ENCODE data around the gene PRKG1. TPM values are rescaled to one million over a fixed set of nuclear protein-coding genes. Genes with fewer than 3 reads are reported as not detected.

Gene PRKG1
- total RNA-seq, 1 experiment from 2014 or later: 10.4 TPM

DNA sequence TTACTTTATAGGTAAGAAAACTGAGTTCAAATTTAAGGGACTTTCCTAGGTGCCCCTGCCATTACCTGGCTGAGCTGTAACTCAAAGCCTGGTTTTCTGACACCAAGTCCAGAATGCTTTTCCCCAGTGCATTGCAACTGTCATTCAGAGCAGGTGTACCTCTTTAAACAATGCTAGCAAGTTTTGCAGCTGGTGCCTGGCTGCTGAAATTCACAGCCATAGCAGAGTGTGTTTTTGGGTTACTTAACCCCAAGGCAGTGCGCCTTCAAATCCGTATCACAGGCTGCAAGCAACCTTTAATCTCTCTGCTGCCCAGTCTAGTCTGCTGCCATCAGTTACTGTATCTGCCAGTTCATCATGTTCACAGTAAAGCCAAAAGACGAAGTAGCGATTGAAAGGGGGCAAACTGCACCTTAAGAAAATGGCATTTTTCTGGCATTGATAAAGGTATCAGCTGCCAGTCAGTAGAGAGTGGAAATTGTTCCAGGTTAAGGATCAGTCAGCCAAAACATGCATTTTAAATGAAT is 359.7 kb downstream of the PRKG1 start:
- Histone ChIP-seq H3K56ac (ENCODE audit: insufficient read length, low read depth, low read length) (no peak overlapping the region), H3K4ac (ENCODE audit: low read depth, low read length) (no peak overlapping the region), H4K8ac (replicated peaks; ENCODE audit: insufficient read length, low read depth, low read length) (no peak overlapping the region), H3K79me2 (ENCODE audit: insufficient read depth, low read length) (no peaks in the 10 kb centered on the region), H2BK12ac (ENCODE audit: insufficient read length, low read depth, low read length) (no peak overlapping the region), H3K4me2 (ENCODE audit: insufficient read depth, insufficient read length, low read length) (no peak overlapping the region), H3K23ac (ENCODE audit: insufficient read length, low read depth, low read length) (no peak overlapping the region), H3K18ac (ENCODE audit: insufficient read length, low read depth, low read length) (no peak overlapping the region), H3T11ph (ENCODE audit: low read length) (no peak overlapping the region), H2AK5ac (ENCODE audit: insufficient read length, low read length) (no peak overlapping the region), H4K91ac (ENCODE audit: insufficient read length, low read depth, low read length) (no peak overlapping the region), H2BK15ac (ENCODE audit: low read depth, low read length) (no peak overlapping the region), H3K27me3 (ENCODE audit: insufficient read depth, low read length) (no peaks in the 10 kb centered on the region), H4K20me1 (ENCODE audit: control insufficient read depth, insufficient read depth, insufficient read length) (no peaks in the 10 kb centered on the region), H2BK120ac (ENCODE audit: low read depth, low read length, poor library complexity, severe bottlenecking) (no peak overlapping the region), H2BK20ac (ENCODE audit: low read depth, low read length, poor library complexity, severe bottlenecking) (no peak overlapping the region), H3K4me1 (ENCODE audit: insufficient read depth, low read length) (peaks cover 3% of the 10 kb centered on the region; the same call in 1 of the 2 replicates), H3K14ac (ENCODE audit: insufficient read depth, low read length) (no peak overlapping the region), H3K9me3 (ENCODE audit: control insufficient read depth, low read depth, low read length) (no peaks in the 10 kb centered on the region), H3K27ac (ENCODE audit: insufficient read length, low read depth, low read length) (no peak overlapping the region), H2AFZ (ENCODE audit: low read length) (no peak overlapping the region), H3K23me2 (ENCODE audit: insufficient read length, low read depth, low read length, poor library complexity, severe bottlenecking) (no peaks in the 10 kb centered on the region), H4K5ac (ENCODE audit: insufficient read length, low read depth, low read length) (no peak overlapping the region), H3K9ac (ENCODE audit: extremely low read depth, insufficient read length, low read length) (no peak overlapping the region), H2BK5ac (ENCODE audit: insufficient read length, low read length) (no peak overlapping the region), H3K79me1 (ENCODE audit: insufficient read depth, low read depth, low read length, poor library complexity, severe bottlenecking) (no peaks in the 10 kb centered on the region)
- Mint-ChIP-seq H3K27me3 (ENCODE audit: low read depth) (no peaks in the 10 kb centered on the region), H3K4me1 (peaks cover 8% of the 10 kb centered on the region in 2 experiments), H3K27ac (peak overlapping the region in 1 of 3 experiments; percentile 46; a peak in 1 of 7 replicates), H3K4me3 (no peak overlapping the region), H3K36me3 (ENCODE audit: insufficient read depth in 1 of 3, low read depth in 3 of 3) (no peaks in the 10 kb centered on the region), H3K9me3 (no peaks in the 10 kb centered on the region)
- TF ChIP-seq, protein P1, sequence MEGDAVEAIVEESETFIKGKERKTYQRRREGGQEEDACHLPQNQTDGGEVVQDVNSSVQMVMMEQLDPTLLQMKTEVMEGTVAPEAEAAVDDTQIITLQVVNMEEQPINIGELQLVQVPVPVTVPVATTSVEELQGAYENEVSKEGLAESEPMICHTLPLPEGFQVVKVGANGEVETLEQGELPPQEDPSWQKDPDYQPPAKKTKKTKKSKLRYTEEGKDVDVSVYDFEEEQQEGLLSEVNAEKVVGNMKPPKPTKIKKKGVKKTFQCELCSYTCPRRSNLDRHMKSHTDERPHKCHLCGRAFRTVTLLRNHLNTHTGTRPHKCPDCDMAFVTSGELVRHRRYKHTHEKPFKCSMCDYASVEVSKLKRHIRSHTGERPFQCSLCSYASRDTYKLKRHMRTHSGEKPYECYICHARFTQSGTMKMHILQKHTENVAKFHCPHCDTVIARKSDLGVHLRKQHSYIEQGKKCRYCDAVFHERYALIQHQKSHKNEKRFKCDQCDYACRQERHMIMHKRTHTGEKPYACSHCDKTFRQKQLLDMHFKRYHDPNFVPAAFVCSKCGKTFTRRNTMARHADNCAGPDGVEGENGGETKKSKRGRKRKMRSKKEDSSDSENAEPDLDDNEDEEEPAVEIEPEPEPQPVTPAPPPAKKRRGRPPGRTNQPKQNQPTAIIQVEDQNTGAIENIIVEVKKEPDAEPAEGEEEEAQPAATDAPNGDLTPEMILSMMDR (conservative IDR thresholded peaks at IDR 0.05): no peak
- no CpG with 5 or more reads among the region's 4 CpGs for WGBS (ENCODE audit: extremely low coverage, insufficient read length, low lambda C conversion rate)
- no peak for DNase-seq

Measured in H9 (cell line).